Caco-2 (cell line): ENCODE measurements around the gene IFIT2. TPM values are rescaled to one million over a fixed set of nuclear protein-coding genes. Genes with fewer than 3 reads are reported as not detected.
"Not testable (repeated sequence)": the region's sequence is repeated elsewhere in the genome, so short reads cannot be mapped to it uniquely, and the experiment has no call there.

Experiments
- BruUV-seq: library from RNA; stranded (reverse); fragments of 400-500 nt; replicated peaks from 2 replicates; lab custom pipeline; 2021; lab: Mats Ljungman, UMichigan
- CTCF ChIA-PET: fragments of 300-600 bp; sonication (Branson Sonifier 250); formaldehyde crosslinking; loops from one replicate; lab custom pipeline; 2022; ENCODE audit warnings: antibody characterized with exemption; lab: Charles Lee
- POLR2A ChIA-PET: fragments of 300-600 bp; sonication (Branson Sonifier 250); formaldehyde crosslinking; loops from one replicate; lab custom pipeline; 2022; ENCODE audit warnings: antibody characterized with exemption; lab: Charles Lee
- DNase-seq, 2 experiments: peaks; one replicate each; pipeline versions ENCODE4 v3.0.0 to v3.0.0-alpha.2; 2020 to 2022
- H3K27me3 ChIP-seq: replicated peaks from 2 replicates; pipeline ENCODE4 v1.6.0; 2011; ENCODE audit warnings: low read length; ENCODE audit not compliant: control insufficient read depth, insufficient read depth
- H3K36me3 ChIP-seq: 2 replicates; pipeline ENCODE4 v1.5.1; 2011; ENCODE audit warnings: low read length; ENCODE audit not compliant: control insufficient read depth, insufficient read depth
- H3K4me1 ChIP-seq: fragments of 250-450 bp; sonication (Bioruptor Pico); 2 replicates; pipeline ENCODE4 v1.5.1; 2020; ENCODE audit warnings: mild to moderate bottlenecking
- H3K4me3 ChIP-seq: 2 replicates; pipeline ENCODE4 v1.5.1; 2011; ENCODE audit warnings: low read depth, mild to moderate bottlenecking, control low read depth, low read length
- H3K9me3 ChIP-seq: fragments of 250-450 bp; sonication (Bioruptor Pico); 2 replicates; pipeline ENCODE4 v1.5.1; 2020; ENCODE audit warnings: mild to moderate bottlenecking, moderate library complexity
- H3K27ac Mint-ChIP-seq: one replicate; pipeline ENCODE4 v1.8.0; 2022; ENCODE audit warnings: mixed read lengths; ENCODE audit not compliant: unreplicated experiment
- H3K27me3 Mint-ChIP-seq: one replicate; pipeline ENCODE4 v1.8.0; 2022; ENCODE audit warnings: mixed read lengths; ENCODE audit not compliant: insufficient read depth, unreplicated experiment
- H3K36me3 Mint-ChIP-seq: one replicate; pipeline ENCODE4 v1.8.0; 2022; ENCODE audit warnings: mild to moderate bottlenecking, mixed read lengths; ENCODE audit not compliant: insufficient read depth, unreplicated experiment
- H3K4me1 Mint-ChIP-seq: one replicate; pipeline ENCODE4 v1.8.0; 2022; ENCODE audit warnings: low read depth, mixed read lengths; ENCODE audit not compliant: unreplicated experiment
- H3K4me3 Mint-ChIP-seq: one replicate; pipeline ENCODE4 v1.8.0; 2022; ENCODE audit warnings: mild to moderate bottlenecking, moderate library complexity, mixed read lengths; ENCODE audit not compliant: unreplicated experiment
- H3K9me3 Mint-ChIP-seq: one replicate; pipeline ENCODE4 v1.8.0; 2022; ENCODE audit warnings: mixed read lengths; ENCODE audit not compliant: unreplicated experiment
- CTCF ChIP-seq, 2 experiments: fragments of 200-600 bp in 1 of 2; IDR thresholded peaks; 1 replicate in 1 of 2; 2 replicates in 1 of 2; pipeline versions ENCODE4 v1.5.1 to v1.8.0; 2011 to 2022; ENCODE audit warnings: antibody characterized with exemption in 1 of 2, control low read depth in 1 of 2, inconsistent platforms in 1 of 2, low read depth in 1 of 2, low read length in 1 of 2, mild to moderate bottlenecking in 1 of 2, moderate library complexity in 1 of 2; ENCODE audit not compliant: insufficient read depth in 1 of 2, severe bottlenecking in 1 of 2, unreplicated experiment in 1 of 2
- intact Hi-C: fragments of 100-400 bp; cut with micrococcal nuclease; formaldehyde crosslinking; loops from one replicate; pipeline ENCODE4 v1.10.0; 2022; ENCODE audit not compliant: unreplicated experiment
- total RNA-seq: library from RNA; stranded (reverse); gene quantifications from 2 replicates; pipeline ENCODE4 v1.2.3, GENCODE V29; 2022

Gene IFIT2
- total RNA-seq, 1 experiment from 2014 or later = 0.43 TPM

GRCh38 chr10:89312973-89313372 lies 11.1 kb downstream of the IFIT2 start:
- peaks cover 6% of the 10 kb centered on the region for H3K9me3 Mint-ChIP-seq
- Histone ChIP-seq H3K27me3 (no peaks in the 10 kb centered on the region), H3K4me1 (no peaks in the 10 kb centered on the region), H3K9me3 (no peaks in the 10 kb centered on the region), H3K36me3 (no peaks in the 10 kb centered on the region), H3K4me3 (no peak overlapping the region)
- no peak overlapping the region for H3K4me3 Mint-ChIP-seq
- ChIA-PET POLR2A (no interaction called here), CTCF (no interaction called here)
- H3K36me3 Mint-ChIP-seq = no peaks in the 10 kb centered on the region
- no TSS peak for BruUV-seq
- no peaks in the 10 kb centered on the region for H3K27me3 Mint-ChIP-seq
- DNase-seq = no peak
- TF ChIP-seq CTCF (IDR thresholded peaks at IDR 0.05; ENCODE audit: insufficient read depth in 1 of 2, low read depth in 1 of 2, low read length in 1 of 2, severe bottlenecking in 1 of 2, unreplicated experiment in 1 of 2) = no peak
- no peaks in the 10 kb centered on the region for H3K4me1 Mint-ChIP-seq
- H3K27ac Mint-ChIP-seq = no peak overlapping the region
- intact Hi-C loops = no loop called here

- intact Hi-C loops = no loop called here
- H3K27me3 ChIP-seq = no peaks in the 10 kb centered on the region
- no peak overlapping the region for H3K4me3 ChIP-seq
- no peaks in the 10 kb centered on the region for H3K36me3 ChIP-seq
- Mint-ChIP-seq H3K4me3 (no peak overlapping the region), H3K27me3 (no peaks in the 10 kb centered on the region), H3K36me3 (no peaks in the 10 kb centered on the region), H3K9me3 (peaks cover 11% of the 10 kb centered on the region), H3K27ac (no peak overlapping the region), H3K4me1 (no peaks in the 10 kb centered on the region)
- ChIA-PET CTCF (no interaction called here), POLR2A (no interaction called here)
- H3K4me1 ChIP-seq = no peaks in the 10 kb centered on the region
- no peak for TF ChIP-seq CTCF (IDR thresholded peaks at IDR 0.05; ENCODE audit: insufficient read depth in 1 of 2, low read depth in 1 of 2, low read length in 1 of 2, severe bottlenecking in 1 of 2, unreplicated experiment in 1 of 2)
- no peak for DNase-seq
- no TSS peak for BruUV-seq
- H3K9me3 ChIP-seq = no peaks in the 10 kb centered on the region
Measured at GRCh38 chr10:89314676-89315075, 12.8 kb downstream of the IFIT2 start.

DNA sequence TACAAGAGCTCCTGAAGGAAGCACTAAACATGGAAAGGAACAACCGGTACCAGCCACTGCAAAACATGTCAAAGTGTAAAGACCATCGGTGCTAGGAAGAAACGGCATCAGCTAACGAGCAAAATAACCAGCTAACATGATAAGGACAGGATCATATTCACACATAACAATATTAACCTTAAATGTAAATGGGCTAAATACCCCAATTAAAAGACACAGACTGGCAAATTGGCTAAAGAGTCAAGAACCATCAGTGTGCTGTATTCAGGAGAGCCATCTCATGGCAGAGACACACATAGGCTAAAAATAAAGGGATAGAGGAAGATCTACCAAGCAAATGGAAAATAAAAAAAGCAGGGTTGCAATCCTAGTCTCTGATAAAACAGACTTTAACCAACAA lies 16.2 kb downstream of the IFIT2 start:
- DNase-seq, H3K27ac Mint-ChIP-seq, H3K36me3 Mint-ChIP-seq, intact Hi-C loops, H3K4me3 Mint-ChIP-seq, H3K9me3 ChIP-seq, CTCF ChIA-PET, POLR2A ChIA-PET, H3K4me3 ChIP-seq, H3K4me1 ChIP-seq, H3K27me3 ChIP-seq, H3K36me3 ChIP-seq, BruUV-seq, H3K27me3 Mint-ChIP-seq, H3K4me1 Mint-ChIP-seq: not testable (repeated sequence)
- H3K9me3 Mint-ChIP-seq = peaks cover 11% of the 10 kb centered on the region

DNA sequence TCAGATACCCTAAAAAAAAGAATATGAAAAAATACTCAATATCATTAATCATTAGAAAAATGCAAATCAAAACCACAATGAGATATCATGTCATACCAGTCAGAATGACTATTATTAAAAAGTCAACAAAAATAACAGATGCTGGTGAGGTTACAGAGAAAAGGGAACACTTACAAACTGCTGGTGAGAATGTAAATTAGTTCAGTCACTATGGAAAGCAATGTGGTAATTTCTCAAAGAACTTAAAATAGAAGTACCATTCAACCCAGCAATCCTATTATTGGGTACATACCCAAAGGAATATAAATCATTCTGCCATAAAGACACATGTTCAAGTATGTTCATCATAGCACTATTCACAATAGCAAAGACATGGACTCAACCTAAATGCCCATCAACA lies 23.2 kb downstream of the IFIT2 start:
- H3K4me1 ChIP-seq, POLR2A ChIA-PET, CTCF ChIA-PET, H3K9me3 ChIP-seq, H3K9me3 Mint-ChIP-seq, BruUV-seq, H3K27me3 ChIP-seq, H3K27ac Mint-ChIP-seq, H3K4me1 Mint-ChIP-seq, H3K36me3 Mint-ChIP-seq, DNase-seq, H3K27me3 Mint-ChIP-seq, H3K4me3 Mint-ChIP-seq, intact Hi-C loops, H3K4me3 ChIP-seq, H3K36me3 ChIP-seq: not testable (repeated sequence)

GRCh38 chr10:89325856-89326255 lies 24.0 kb downstream of the IFIT2 start:
- BruUV-seq, POLR2A ChIA-PET: not testable (repeated sequence)

More at GRCh38 chr10:89325856-89326255, 24.0 kb downstream of the IFIT2 start:
- H3K36me3 ChIP-seq, DNase-seq, CTCF ChIA-PET, H3K27me3 ChIP-seq, intact Hi-C loops, H3K27ac Mint-ChIP-seq, H3K4me3 ChIP-seq, H3K4me3 Mint-ChIP-seq, H3K9me3 Mint-ChIP-seq, H3K36me3 Mint-ChIP-seq, H3K27me3 Mint-ChIP-seq, H3K9me3 ChIP-seq, H3K4me1 Mint-ChIP-seq, H3K4me1 ChIP-seq: not testable (repeated sequence)
